Panc1 (cell line): ENCODE results near the gene UACA. TPM values are rescaled to one million over a fixed set of nuclear protein-coding genes. Genes with fewer than 3 reads are reported as not detected.

ENCODE experiments used
- ATAC-seq: fragments of 200-7000 bp; cut with Tn5 transposase; 2 replicates; pipeline ENCODE4 v1.9.1; 2020; ENCODE audit warnings: mild to moderate bottlenecking, moderate library complexity
- BruUV-seq: library from RNA; stranded (reverse); fragments of 400-500 nt; replicated peaks from 2 replicates; lab custom pipeline; 2021; lab: Mats Ljungman, UMichigan
- CTCF ChIA-PET: fragments of 300-600 bp; sonication (Branson Sonifier 250); formaldehyde crosslinking; loops from one replicate; lab custom pipeline; 2022; ENCODE audit warnings: antibody characterized with exemption; lab: Charles Lee
- POLR2A ChIA-PET: fragments of 300-600 bp; sonication (Branson Sonifier 250); formaldehyde crosslinking; loops from one replicate; lab custom pipeline; 2022; ENCODE audit warnings: antibody characterized with exemption; lab: Charles Lee
- DNase-seq: peaks from one replicate; pipeline ENCODE4 v3.0.0-alpha.2; 2010; ENCODE audit warnings: low read depth, low spot score
- H3K27ac ChIP-seq: 2 replicates; pipeline ENCODE4 v1.5.1; 2011; ENCODE audit warnings: mild to moderate bottlenecking, low read length, inconsistent platforms
- H3K27me3 ChIP-seq: fragments of 200-500 bp; sonication (Bioruptor generic); 2 replicates; pipeline ENCODE4 v1.6.0; 2014; ENCODE audit warnings: low read length, inconsistent platforms; ENCODE audit not compliant: control insufficient read depth, insufficient read depth
- H3K36me3 ChIP-seq: fragments of 200-500 bp; sonication (Bioruptor generic); 2 replicates; pipeline ENCODE4 v1.5.1; 2014; ENCODE audit warnings: inconsistent platforms, mild to moderate bottlenecking, low read length, moderate library complexity; ENCODE audit not compliant: control insufficient read depth, insufficient read depth
- H3K4me1 ChIP-seq: 2 replicates; pipeline ENCODE4 v1.5.1; 2011; ENCODE audit warnings: inconsistent platforms, mild to moderate bottlenecking, low read length, moderate library complexity; ENCODE audit not compliant: control insufficient read depth, insufficient read depth
- H3K4me3 ChIP-seq, 2 experiments: 2 replicates each; pipeline ENCODE4 v1.5.1; 2011 to 2012; ENCODE audit warnings: low read depth in 2 of 2, low read length in 2 of 2, mild to moderate bottlenecking in 2 of 2, inconsistent platforms in 1 of 2, moderate library complexity in 1 of 2
- H3K9me3 ChIP-seq: fragments of 200-500 bp; sonication (Bioruptor generic); 2 replicates; pipeline ENCODE4 v1.5.1; 2014; ENCODE audit warnings: low read depth, mild to moderate bottlenecking, inconsistent platforms, low read length, moderate library complexity; ENCODE audit not compliant: control insufficient read depth, insufficient read depth
- POLR2AphosphoS5 ChIP-seq: IDR thresholded peaks from 2 replicates; pipeline ENCODE4 v1.6.1; 2012; ENCODE audit warnings: mild to moderate bottlenecking, low read depth, low read length, moderate library complexity
- SIN3A ChIP-seq: IDR thresholded peaks from 2 replicates; pipeline ENCODE4 v1.6.1; 2012; ENCODE audit warnings: low read depth, mild to moderate bottlenecking, low read length, moderate library complexity, borderline replicate concordance; ENCODE audit not compliant: insufficient read depth
- TCF7L2 ChIP-seq: IDR thresholded peaks from 2 replicates; pipeline ENCODE4 v1.6.1; 2011; ENCODE audit warnings: mild to moderate bottlenecking, low read depth, low read length, inconsistent platforms
- in situ Hi-C: cut with HindIII; loops from 2 replicates; pipeline ENCODE4 v1.10.0; 2016; ENCODE audit warnings: low sequenced_read_pairs, low pct_unique_long_range_greater_than_20kb
- intact Hi-C: fragments of 100-400 bp; cut with micrococcal nuclease; formaldehyde crosslinking; loops from one replicate; pipeline ENCODE4 v1.10.0; 2022; ENCODE audit not compliant: unreplicated experiment
- total RNA-seq: library from RNA; stranded (reverse); gene quantifications from one replicate; pipeline ENCODE4 v1.2.1, GENCODE V29; 2021; ENCODE audit not compliant: unreplicated experiment
- TF ChIP-seq, protein P1 (sequence below): fragments of 450-650 bp; IDR thresholded peaks from 2 replicates; pipeline ENCODE4 v1.5.1; 2017; ENCODE audit warnings: mild to moderate bottlenecking
- TF ChIP-seq, protein P2 (sequence below), 2 experiments: IDR thresholded peaks; 2 replicates each; pipeline ENCODE4 v1.6.1; 2011 to 2012; ENCODE audit warnings: low read depth in 2 of 2, control low read depth in 1 of 2, low read length in 1 of 2, mild to moderate bottlenecking in 1 of 2, moderate library complexity in 1 of 2; ENCODE audit not compliant: insufficient read depth in 1 of 2

The UACA gene
- total RNA-seq, 1 experiment from 2014 or later, result 303 TPM

DNA sequence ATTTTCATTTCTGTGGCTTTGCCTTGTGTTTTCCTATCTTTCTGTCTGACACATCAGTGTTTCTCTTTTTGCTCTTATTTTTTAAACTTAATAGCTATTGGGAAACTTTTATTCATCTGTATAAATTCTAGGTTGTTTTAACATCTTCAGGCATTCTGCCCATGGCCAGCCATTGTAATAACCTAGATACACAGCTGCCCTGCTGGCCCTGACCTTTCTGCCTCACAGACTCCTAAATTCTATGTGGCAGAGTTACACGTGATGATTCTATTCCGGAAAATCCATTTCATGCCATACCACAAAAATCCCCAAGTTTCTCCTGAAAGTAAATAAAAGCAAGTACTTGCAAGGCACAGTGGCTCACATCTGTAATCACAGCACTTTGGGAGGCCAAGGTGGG is 150.1 kb downstream of the UACA start:
- no peaks in the 10 kb centered on the region for H3K27me3 ChIP-seq
- ATAC-seq (no peak), DNase-seq (no peak)
- ChIA-PET CTCF (no interaction called here), POLR2A (no interaction called here)
- no TSS peak for BruUV-seq
- no peaks in the 10 kb centered on the region for H3K9me3 ChIP-seq
- TF ChIP-seq SIN3A, result no peak
- TF ChIP-seq, protein P1, sequence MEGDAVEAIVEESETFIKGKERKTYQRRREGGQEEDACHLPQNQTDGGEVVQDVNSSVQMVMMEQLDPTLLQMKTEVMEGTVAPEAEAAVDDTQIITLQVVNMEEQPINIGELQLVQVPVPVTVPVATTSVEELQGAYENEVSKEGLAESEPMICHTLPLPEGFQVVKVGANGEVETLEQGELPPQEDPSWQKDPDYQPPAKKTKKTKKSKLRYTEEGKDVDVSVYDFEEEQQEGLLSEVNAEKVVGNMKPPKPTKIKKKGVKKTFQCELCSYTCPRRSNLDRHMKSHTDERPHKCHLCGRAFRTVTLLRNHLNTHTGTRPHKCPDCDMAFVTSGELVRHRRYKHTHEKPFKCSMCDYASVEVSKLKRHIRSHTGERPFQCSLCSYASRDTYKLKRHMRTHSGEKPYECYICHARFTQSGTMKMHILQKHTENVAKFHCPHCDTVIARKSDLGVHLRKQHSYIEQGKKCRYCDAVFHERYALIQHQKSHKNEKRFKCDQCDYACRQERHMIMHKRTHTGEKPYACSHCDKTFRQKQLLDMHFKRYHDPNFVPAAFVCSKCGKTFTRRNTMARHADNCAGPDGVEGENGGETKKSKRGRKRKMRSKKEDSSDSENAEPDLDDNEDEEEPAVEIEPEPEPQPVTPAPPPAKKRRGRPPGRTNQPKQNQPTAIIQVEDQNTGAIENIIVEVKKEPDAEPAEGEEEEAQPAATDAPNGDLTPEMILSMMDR, result no peak
- no peak for TF ChIP-seq TCF7L2
- TF ChIP-seq, protein P2, sequence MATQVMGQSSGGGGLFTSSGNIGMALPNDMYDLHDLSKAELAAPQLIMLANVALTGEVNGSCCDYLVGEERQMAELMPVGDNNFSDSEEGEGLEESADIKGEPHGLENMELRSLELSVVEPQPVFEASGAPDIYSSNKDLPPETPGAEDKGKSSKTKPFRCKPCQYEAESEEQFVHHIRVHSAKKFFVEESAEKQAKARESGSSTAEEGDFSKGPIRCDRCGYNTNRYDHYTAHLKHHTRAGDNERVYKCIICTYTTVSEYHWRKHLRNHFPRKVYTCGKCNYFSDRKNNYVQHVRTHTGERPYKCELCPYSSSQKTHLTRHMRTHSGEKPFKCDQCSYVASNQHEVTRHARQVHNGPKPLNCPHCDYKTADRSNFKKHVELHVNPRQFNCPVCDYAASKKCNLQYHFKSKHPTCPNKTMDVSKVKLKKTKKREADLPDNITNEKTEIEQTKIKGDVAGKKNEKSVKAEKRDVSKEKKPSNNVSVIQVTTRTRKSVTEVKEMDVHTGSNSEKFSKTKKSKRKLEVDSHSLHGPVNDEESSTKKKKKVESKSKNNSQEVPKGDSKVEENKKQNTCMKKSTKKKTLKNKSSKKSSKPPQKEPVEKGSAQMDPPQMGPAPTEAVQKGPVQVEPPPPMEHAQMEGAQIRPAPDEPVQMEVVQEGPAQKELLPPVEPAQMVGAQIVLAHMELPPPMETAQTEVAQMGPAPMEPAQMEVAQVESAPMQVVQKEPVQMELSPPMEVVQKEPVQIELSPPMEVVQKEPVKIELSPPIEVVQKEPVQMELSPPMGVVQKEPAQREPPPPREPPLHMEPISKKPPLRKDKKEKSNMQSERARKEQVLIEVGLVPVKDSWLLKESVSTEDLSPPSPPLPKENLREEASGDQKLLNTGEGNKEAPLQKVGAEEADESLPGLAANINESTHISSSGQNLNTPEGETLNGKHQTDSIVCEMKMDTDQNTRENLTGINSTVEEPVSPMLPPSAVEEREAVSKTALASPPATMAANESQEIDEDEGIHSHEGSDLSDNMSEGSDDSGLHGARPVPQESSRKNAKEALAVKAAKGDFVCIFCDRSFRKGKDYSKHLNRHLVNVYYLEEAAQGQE (IDR thresholded peaks at IDR 0.05; ENCODE audit: insufficient read depth in 1 of 2, low read depth in 2 of 2, low read length in 1 of 2), result no peak
- TF ChIP-seq POLR2AphosphoS5, result no peak
- in situ Hi-C loops, result no loop called here
- no peaks in the 10 kb centered on the region for H3K4me1 ChIP-seq
- intact Hi-C loops, result no loop called here
- no peak overlapping the region for H3K27ac ChIP-seq
- no peak overlapping the region for H3K4me3 ChIP-seq
- H3K36me3 ChIP-seq, result no peaks in the 10 kb centered on the region

DNA sequence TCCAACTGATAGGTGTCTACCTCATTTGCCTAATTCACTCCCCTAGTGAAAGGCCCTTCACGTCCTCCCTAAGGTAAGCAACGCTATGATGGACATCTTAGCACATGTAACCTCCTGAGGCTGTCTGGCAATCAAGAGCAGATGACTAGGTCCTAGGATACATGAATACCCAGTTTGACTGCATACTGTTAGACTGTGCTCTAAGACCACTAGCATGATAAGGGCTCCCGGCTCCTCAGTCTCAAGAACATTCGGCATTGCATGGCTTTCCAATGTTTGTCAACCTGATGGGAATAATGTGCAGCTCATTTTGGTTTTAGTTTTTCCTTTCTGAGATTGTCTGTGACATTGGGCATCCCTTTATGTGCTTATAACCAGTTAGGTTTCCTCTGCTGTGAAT is 152.1 kb downstream of the UACA start:
- Histone ChIP-seq H3K27me3 (no peaks in the 10 kb centered on the region), H3K4me3 (no peak overlapping the region), H3K9me3 (no peaks in the 10 kb centered on the region), H3K27ac (no peak overlapping the region), H3K4me1 (no peaks in the 10 kb centered on the region), H3K36me3 (no peaks in the 10 kb centered on the region)
- intact Hi-C loops (no loop called here), in situ Hi-C loops (no loop called here)
- no peak for ATAC-seq
- no peak for DNase-seq
- ChIA-PET POLR2A (no interaction called here), CTCF (no interaction called here)
- no TSS peak for BruUV-seq
- TF ChIP-seq SIN3A, result no peak
- TF ChIP-seq, protein P2 (IDR thresholded peaks at IDR 0.05; ENCODE audit: insufficient read depth in 1 of 2, low read depth in 2 of 2, low read length in 1 of 2), result no peak
- TF ChIP-seq POLR2AphosphoS5, result no peak
- no peak for TF ChIP-seq TCF7L2
- TF ChIP-seq, protein P1, result no peak
